GM19452 (cell line): Measurements from ENCODE around the gene ITGB5.
"Not testable (repeated sequence)": the region's sequence is repeated elsewhere in the genome, so short reads cannot be mapped to it uniquely, and the experiment has no call there.

Experiments
- ATAC-seq: cut with Tn5 transposase; IDR thresholded peaks from one replicate; pipeline ENCODE4 v1.9.1; 2021; ENCODE audit not compliant: unreplicated experiment

Gene ITGB5

DNA sequence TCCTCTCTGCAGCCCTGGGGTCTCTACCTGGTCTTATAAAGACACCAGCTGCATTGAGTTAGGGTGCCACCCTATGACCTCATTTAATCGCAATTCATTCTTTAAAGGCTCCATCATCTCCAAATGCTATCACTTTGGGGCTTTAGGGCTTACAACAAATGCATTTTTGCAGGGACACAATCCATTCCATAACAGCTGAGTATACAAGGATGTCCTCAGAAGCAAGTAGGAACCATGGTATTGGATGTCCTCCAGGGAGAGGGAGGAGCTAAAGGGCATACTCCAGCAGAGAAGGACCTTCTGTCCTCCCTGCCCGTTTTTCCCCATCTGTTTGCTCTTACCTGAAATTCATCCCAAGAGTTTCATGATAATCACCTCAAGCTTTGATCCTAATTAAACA is 126.6 kb downstream of the ITGB5 start:
- ATAC-seq, result no peak

GRCh38 chr3:124759666-124760401 is 127.3 kb downstream of the ITGB5 start:
- no peak for ATAC-seq

DNA sequence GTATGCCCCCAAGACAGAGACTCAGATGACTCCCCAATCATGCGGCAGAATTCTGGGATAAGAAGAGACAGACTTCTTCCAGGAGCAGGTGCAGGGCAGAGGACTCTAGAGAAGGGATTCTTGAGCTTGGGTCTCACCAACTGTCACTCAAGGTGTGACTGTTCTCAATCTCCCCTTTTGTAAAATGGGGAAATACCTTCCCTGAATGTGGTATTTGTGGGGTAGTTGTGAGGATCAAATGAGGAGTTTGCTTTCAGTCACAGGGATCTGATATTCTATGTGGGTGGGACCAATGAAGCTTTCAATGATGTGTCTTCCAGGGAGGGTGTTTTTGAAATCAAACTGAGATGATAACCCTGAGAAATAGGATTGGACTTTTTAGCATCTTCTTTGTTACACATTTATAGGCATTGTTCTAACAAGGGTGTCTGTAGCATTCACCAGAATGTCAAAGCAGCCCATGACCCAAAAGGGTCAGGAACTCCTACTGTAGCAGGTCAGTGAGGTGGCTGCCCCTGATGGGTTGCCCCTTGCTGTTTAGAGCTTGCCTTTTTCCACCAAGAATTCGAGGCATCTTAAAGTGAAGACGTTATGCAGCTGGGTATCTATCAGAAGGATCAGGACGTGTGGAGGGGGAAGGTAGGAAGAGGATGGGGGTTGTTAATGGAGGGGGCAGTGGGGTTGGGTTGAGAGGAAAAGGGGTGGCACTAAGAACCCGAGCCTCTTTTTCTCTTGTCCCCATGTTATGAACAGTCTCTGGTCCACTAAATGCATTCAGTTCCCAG is 128.1 kb downstream of the ITGB5 start:
- no peak for ATAC-seq

DNA sequence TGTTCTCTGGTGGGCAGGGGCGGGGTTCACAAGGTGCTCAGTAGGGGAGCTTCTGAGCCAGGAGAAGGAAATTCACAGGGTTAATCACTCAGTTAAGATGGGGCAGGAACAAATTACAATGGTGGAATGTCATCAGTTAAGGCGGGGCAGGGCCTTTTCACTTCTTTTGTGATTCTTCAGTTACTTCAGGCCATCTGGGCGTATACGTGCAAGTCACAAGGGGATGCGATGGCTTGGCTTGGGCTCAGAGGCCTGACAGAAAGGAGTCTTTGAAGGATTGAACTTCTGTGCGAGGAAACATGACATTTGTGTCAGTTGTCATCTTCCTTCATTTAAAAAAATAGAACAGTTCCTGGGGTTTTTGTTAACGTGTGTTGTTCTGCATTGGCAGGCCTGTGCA is 129.2 kb downstream of the ITGB5 start:
- not testable (repeated sequence) for ATAC-seq

DNA sequence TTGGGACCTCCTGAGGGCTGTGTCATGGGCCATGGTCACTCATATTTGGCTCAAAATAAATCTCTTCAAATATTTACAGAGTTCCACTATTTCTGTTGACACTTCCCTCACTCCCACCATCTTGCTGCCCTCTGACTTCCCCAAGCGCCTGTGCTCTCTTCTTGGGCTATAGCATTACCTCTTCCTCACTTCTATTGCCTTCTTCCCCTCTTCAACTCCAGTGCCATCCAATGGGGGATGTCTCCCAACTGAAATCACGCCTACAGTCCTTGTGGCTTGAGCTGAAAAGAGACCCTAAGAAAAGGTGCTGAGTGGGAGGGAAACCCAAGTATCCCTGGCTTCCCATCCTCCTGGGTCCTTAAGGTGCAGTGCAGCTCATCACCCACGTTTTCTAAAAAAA is 135.1 kb downstream of the ITGB5 start:
- no peak for ATAC-seq

DNA sequence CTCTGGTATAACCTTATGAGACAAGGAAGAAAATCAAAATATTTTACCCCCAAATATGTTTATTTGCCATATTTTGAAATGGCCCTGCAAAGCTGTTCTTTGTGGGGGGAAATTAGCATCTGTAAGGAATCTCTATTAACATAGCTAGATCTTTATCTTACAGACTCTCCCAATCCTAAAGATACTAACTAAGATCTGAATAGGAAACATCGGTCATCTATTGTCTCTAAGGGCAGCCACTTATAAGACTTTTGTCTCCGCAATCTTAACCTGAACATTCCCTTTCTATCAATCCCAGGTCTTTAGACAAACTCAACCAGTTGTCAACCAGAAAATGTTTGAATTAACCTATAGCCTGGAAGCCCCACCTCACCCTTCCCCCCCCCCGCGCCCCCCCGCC is 135.7 kb downstream of the ITGB5 start:
- no peak for ATAC-seq

GRCh38 chr3:124749877-124750276 is 137.3 kb downstream of the ITGB5 start:
- ATAC-seq, result not testable (repeated sequence)

- ATAC-seq, result no peak
Observed at GRCh38 chr3:124748560-124749198, 138.5 kb downstream of the ITGB5 start.

- ATAC-seq, result no peak
Observed at GRCh38 chr3:124747111-124747981, 139.8 kb downstream of the ITGB5 start.

- no peak for ATAC-seq
Observed at GRCh38 chr3:124745756-124746155, 141.4 kb downstream of the ITGB5 start.

- no peak for ATAC-seq
Observed at GRCh38 chr3:124741027-124741426, 146.1 kb downstream of the ITGB5 start.

DNA sequence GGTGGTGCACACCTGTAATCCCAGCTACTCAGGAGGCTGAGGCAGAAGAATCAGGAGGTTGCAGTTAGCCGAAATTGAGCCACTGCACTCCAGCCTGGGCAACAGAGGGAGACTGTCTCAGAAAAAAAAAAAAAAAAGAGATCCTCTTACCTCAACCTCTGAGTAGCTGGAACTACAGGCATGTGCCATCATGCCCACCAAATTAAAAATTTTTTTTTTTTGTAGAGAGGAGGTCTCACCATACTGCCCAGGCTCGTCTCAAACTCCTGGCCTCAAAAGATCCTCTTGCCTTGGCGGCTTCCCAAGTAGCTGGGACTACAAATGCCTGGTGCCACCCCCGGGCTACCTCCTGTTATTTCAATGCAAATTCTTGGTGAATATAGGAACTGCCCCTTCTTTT is 155.4 kb downstream of the ITGB5 start:
- no peak for ATAC-seq

GRCh38 chr3:124730941-124731297 is 156.2 kb downstream of the ITGB5 start:
- ATAC-seq, result no peak

DNA sequence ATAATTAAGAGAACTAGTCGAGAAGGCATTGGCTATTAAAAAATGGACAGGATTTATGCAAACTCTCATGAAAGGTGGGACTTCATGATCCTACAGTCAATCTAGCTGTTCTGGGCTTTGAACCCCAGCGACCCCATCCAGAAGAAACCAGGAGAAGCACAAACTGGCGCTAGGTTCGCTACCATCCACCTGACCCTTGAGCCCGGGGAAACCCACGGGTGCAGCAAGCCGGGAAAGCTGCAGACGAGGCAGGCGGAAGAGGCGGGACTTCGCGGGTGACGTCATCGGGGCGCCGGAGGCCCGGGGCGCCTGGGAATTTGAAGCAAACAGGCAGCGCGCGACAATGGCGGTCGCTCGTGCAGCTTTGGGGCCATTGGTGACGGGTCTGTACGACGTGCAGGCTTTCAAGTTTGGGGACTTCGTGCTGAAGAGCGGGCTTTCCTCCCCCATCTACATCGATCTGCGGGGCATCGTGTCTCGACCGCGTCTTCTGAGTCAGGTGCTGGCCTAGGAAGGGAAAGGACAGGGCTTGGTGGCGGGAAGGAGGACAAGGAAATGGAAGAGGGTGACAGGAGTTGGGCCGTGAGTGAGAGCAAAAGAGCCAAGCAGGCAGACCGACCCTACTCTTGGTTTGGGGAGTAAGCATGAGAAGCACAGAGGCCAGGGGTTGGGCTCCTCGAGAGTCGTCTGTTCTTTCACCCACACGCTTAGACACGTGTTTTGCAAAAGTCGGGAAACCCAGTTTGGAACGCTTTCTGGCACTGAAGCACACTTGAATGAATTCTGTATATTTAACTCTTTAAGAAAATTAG is 156.8 kb downstream of the ITGB5 start, which contains the start of gene UMPS:
TSS of gene UMPS (plus strand) at position 324 of the 812 bp plus-strand sequence. CDS start at position 344, 20 bp downstream.
- peak; percentile 95 for ATAC-seq

- ATAC-seq, result no peak
Observed at GRCh38 chr3:124722589-124722988, 164.6 kb downstream of the ITGB5 start.

DNA sequence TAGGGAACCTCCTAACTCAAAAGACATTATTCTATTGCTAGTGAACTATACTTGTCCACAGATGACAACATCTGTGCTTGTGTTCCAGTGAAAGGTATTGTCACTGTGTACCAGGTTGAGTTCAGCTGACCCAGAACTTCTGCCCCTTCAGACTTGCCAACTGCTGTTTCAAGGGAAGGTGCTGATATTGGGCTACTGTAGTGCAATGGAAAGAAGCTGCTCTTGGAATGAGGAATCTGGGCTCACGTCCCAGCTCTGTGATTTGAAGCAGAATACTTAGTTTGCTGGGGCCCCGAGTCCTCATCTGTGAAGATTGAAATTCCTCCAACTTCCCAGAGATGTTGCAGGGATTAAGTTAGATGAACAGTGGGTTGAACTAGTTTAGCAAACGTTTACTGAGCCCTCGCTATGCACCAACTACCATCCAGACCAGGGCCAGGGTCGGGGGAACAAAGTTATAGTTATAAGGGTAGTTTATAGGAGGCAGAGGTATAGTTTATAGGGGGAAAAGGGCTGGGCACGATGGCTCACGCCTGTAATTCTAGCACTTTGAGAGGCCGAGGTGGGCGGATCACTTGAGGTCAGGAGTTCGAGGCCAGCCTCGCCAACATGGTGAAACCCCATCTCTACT is 172.8 kb downstream of the ITGB5 start:
- ATAC-seq, result no peak
